HCT116 (cell line): ENCODE results near the gene CEP131.

Source experiments
- CBX3 ChIP-seq: IDR thresholded peaks from 2 replicates; pipeline ENCODE4 v1.6.1; 2012; ENCODE audit warnings: low read depth
- CEBPB ChIP-seq: IDR thresholded peaks from 2 replicates; pipeline ENCODE4 v1.6.1; 2012; ENCODE audit warnings: low read depth
- EZH2 ChIP-seq: fragments of 200-600 bp; sonication (generic); IDR thresholded peaks from 2 replicates; pipeline ENCODE4 v1.6.1; 2017; ENCODE audit warnings: antibody characterized with exemption, mixed run types
- JUND ChIP-seq: IDR thresholded peaks from 2 replicates; pipeline ENCODE4 v1.6.1; 2012
- POLR2A ChIP-seq: IDR thresholded peaks from 2 replicates; pipeline ENCODE4 v1.7.0; 2011; ENCODE audit warnings: borderline replicate concordance; ENCODE audit not compliant: insufficient read depth, insufficient read length; ENCODE audit errors: extremely low read depth
- POLR2AphosphoS5 ChIP-seq: IDR thresholded peaks from 2 replicates; pipeline ENCODE4 v1.6.1; 2011; ENCODE audit warnings: mild to moderate bottlenecking, low read depth, low read length, moderate library complexity
- RAD21 ChIP-seq: IDR thresholded peaks from 2 replicates; pipeline ENCODE4 v1.6.1; 2012; ENCODE audit warnings: low read depth, mild to moderate bottlenecking
- SIN3A ChIP-seq: IDR thresholded peaks from 2 replicates; pipeline ENCODE4 v1.6.1; 2012; ENCODE audit warnings: low read depth
- SP1 ChIP-seq: IDR thresholded peaks from 2 replicates; pipeline ENCODE4 v1.6.1; 2012; ENCODE audit warnings: low read depth
- TCF7L2 ChIP-seq: IDR thresholded peaks from 2 replicates; pipeline ENCODE4 v1.7.0; 2011; ENCODE audit warnings: borderline replicate concordance, inconsistent platforms; ENCODE audit not compliant: insufficient read depth, insufficient read length; ENCODE audit errors: extremely low read depth
- TF ChIP-seq, protein P1 (sequence below), 3 experiments: fragments of 200-600 bp in 1 of 3; sonication (generic) in 1 of 3; IDR thresholded peaks in 2 of 3; conservative IDR thresholded peaks in 1 of 3; 2 replicates each; pipeline ENCODE4 v1.5.1; 2012 to 2017; ENCODE audit warnings: low read depth in 2 of 3, low read length in 2 of 3, antibody characterized with exemption in 1 of 3, borderline replicate concordance in 1 of 3, control low read depth in 1 of 3, mild to moderate bottlenecking in 1 of 3, mixed read lengths in 1 of 3, mixed run types in 1 of 3, moderate library complexity in 1 of 3; ENCODE audit not compliant: insufficient read depth in 1 of 3
- TF ChIP-seq, protein P2 (sequence below): IDR thresholded peaks from 2 replicates; pipeline ENCODE4 v1.6.1; 2012; ENCODE audit warnings: low read depth

DNA sequence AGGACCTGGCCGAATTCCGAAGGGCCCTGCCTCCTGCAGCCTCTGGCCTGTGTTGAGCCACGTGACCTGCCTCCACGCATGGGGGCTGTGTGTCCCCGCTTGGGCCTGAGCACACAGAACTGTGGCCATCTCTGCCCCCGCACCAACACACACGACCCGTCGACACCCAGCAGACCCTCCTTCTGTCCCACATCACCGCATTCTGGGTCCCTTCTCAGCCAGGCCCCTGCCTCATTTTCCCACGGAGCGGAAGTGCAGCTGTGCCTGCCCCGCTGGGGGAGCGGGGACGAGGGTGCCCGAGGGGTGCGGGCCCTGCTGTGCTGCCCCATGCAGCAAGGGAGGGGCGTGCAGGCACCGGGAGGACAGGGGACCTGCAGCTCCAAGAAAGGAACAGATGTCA is 34.8 kb upstream of the CEP131 start:
- no peak for TF ChIP-seq SP1
- TF ChIP-seq, protein P1, sequence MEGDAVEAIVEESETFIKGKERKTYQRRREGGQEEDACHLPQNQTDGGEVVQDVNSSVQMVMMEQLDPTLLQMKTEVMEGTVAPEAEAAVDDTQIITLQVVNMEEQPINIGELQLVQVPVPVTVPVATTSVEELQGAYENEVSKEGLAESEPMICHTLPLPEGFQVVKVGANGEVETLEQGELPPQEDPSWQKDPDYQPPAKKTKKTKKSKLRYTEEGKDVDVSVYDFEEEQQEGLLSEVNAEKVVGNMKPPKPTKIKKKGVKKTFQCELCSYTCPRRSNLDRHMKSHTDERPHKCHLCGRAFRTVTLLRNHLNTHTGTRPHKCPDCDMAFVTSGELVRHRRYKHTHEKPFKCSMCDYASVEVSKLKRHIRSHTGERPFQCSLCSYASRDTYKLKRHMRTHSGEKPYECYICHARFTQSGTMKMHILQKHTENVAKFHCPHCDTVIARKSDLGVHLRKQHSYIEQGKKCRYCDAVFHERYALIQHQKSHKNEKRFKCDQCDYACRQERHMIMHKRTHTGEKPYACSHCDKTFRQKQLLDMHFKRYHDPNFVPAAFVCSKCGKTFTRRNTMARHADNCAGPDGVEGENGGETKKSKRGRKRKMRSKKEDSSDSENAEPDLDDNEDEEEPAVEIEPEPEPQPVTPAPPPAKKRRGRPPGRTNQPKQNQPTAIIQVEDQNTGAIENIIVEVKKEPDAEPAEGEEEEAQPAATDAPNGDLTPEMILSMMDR (IDR thresholded peaks at IDR 0.05 in 2 of 3, conservative IDR thresholded peaks at IDR 0.05 in 1 of 3; ENCODE audit: borderline replicate concordance in 1 of 3, insufficient read depth in 1 of 3, low read depth in 2 of 3, low read length in 2 of 3): no peak
- TF ChIP-seq POLR2AphosphoS5: no peak
- no peak for TF ChIP-seq EZH2
- TF ChIP-seq POLR2A: no peak
- TF ChIP-seq SIN3A: no peak
- TF ChIP-seq, protein P2, sequence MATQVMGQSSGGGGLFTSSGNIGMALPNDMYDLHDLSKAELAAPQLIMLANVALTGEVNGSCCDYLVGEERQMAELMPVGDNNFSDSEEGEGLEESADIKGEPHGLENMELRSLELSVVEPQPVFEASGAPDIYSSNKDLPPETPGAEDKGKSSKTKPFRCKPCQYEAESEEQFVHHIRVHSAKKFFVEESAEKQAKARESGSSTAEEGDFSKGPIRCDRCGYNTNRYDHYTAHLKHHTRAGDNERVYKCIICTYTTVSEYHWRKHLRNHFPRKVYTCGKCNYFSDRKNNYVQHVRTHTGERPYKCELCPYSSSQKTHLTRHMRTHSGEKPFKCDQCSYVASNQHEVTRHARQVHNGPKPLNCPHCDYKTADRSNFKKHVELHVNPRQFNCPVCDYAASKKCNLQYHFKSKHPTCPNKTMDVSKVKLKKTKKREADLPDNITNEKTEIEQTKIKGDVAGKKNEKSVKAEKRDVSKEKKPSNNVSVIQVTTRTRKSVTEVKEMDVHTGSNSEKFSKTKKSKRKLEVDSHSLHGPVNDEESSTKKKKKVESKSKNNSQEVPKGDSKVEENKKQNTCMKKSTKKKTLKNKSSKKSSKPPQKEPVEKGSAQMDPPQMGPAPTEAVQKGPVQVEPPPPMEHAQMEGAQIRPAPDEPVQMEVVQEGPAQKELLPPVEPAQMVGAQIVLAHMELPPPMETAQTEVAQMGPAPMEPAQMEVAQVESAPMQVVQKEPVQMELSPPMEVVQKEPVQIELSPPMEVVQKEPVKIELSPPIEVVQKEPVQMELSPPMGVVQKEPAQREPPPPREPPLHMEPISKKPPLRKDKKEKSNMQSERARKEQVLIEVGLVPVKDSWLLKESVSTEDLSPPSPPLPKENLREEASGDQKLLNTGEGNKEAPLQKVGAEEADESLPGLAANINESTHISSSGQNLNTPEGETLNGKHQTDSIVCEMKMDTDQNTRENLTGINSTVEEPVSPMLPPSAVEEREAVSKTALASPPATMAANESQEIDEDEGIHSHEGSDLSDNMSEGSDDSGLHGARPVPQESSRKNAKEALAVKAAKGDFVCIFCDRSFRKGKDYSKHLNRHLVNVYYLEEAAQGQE: no peak
- no peak for TF ChIP-seq CBX3
- TF ChIP-seq TCF7L2: no peak
- TF ChIP-seq RAD21: no peak
- TF ChIP-seq JUND: no peak
- TF ChIP-seq CEBPB: no peak
